GM18511 (cell line): ENCODE data around the gene DNMT1.
"Not testable (repeated sequence)": the region's sequence is repeated elsewhere in the genome, so short reads cannot be mapped to it uniquely, and the experiment has no call there.

ENCODE experiments used
- ATAC-seq: cut with Tn5 transposase; IDR thresholded peaks from one replicate; pipeline ENCODE4 v1.9.1; 2021; ENCODE audit warnings: mild to moderate bottlenecking, moderate library complexity; ENCODE audit not compliant: unreplicated experiment

DNMT1 gene

DNA sequence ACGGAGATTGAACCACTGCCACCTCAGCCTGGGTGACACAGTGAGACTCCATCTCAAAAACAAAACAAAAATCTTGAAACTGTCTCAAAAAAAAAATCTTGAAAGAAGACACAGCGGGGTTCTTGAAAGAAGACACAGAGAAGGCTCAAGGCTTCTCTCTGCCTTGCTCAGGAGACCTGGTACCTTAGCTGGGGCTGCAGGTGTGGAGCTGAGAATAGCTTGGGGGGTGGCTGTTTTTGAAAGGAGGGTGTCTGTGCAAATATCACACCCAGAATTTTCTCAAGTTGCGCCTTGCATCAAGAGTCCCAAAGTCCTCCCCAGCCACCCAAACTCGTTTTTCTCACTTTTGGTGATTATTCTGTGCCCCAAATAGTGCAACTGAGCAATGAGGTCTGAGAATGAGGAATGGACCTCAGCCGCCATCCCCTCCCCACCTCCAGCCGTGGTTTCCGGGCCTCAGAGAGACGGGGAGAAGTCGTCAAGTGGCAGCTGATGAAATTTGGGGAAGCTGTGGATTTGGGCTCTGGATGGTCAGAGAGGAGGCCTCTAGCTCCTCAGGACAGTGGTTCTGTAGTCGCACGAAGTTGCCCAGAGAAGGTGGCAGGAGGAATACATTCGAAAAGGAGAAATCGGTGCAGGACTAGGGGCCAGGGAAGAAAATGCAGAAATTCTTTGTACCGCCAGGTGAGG, 27.6 kb upstream of the DNMT1 start:
- no peak for ATAC-seq

GRCh38 chr19:10220695-10221094, 25.9 kb upstream of the DNMT1 start:
- no peak for ATAC-seq

DNA sequence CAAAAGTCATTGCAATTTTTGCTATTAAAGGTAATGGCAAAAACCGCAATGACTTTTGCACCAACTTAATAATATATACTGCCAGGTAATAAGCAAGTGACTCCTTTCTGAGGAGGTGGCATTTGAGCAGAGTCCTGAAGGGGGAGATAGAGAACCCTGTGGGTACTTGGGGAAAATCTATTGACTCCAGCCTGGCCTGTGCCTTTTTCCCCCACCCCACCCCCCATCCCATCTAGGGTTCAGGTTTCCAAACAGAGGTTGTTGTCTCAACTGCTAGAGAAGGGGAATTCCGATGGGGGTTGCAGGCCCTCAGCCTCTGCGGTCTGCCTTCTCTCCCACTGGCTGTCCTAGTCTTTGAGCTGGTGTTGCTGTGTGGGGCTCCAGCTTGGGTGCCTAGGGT, 24.9 kb upstream of the DNMT1 start:
- ATAC-seq, result peak; percentile 65

DNA sequence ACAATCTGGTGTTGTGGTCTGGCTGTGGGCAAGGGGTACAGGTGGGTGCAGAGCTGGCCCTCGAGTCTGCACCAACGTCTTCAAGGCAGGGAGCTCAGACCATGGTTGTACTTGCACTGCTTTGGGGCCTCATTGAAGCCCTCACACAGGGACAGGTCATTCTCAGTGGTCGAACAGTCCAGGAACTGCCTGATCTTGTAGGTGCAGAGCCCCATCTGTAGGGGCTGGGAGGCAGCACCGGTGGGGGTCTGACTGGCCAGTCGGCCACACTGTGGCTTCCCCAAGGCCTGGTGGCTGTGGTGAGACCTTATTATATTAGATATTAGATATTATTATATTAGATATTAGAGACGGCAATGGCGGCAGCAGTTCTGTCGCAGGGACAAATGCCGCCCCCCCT, 22.3 kb upstream of the DNMT1 start:
- no peak for ATAC-seq

- no peak for ATAC-seq
These were observed 20.0 kb upstream of the DNMT1 start for GRCh38 chr19:10214784-10215183.

DNA sequence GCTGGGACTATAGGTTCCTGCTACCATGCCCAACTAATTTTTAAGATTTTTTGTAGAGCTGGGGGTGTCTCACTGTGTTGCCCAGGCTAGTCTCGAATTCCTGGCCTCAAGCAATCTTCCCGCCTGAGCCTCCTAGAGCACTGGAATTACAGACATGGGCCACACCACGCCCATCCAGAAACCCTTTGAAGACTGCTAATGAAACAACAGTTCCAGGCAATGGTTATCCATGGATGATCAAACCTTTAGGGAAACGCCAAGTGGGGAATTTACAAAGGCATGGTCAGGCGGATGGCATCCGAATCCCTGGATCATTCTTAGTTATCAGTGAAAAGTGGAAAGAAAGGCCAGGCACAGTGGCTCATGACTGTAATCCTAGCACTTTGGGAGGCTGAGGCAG, 16.9 kb upstream of the DNMT1 start:
- no peak for ATAC-seq

DNA sequence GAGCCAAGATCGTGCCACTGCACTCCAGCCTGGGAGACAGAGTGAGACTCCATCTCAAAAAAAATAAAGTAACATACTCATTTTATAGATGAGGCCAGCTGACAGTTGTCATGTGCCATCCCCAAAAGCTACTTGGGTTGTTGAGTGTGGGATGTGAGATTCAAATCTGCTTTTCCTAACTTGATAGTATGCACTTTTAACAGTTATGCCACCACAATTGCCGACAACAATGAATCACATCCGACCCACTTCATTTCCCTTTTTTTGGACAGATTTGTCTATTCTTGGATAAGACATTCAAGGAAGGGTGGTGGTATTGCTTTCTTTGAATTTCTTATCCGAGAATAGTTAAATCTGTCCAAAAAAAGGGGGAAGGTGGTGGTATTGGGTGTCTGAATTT, 16.3 kb upstream of the DNMT1 start:
- no peak for ATAC-seq

DNA sequence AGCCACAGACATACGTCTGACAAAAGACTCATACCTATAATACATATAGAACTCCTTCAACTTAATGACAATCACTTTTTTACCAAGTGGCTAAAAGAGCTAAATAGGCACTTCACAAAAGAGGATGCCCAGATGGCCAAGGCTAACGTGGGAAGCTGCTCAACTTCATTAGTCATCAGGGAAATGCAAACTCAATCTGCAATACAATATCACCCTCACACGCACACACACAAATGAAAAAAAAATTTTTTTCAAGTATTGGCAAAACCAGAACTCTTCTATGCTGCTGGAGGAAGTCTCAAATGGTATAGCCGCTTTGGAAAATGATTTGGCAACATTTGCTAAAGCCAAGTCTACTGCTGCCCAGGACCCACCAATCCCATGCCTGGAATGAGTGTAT, 14.6 kb upstream of the DNMT1 start:
- ATAC-seq, result no peak

DNA sequence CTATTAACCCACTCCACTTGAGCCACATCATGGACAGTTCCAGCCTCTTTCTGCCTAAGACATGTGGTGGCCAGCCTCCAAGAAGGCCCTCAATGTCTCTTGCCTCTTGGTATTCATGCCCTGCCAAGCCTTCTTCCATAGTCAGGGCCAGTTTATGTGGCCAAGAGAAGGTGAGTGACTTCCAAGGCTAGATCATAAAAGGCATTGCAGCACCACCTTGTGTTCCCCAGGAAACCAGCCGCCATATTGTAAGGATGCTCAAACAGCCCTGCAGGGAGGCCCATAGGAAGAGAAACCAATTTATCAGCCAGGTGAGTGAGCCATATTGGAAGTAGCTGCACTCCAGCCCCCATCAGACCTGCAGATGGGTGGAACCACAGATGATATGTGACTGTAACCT, 12.3 kb upstream of the DNMT1 start:
- ATAC-seq, result no peak

DNA sequence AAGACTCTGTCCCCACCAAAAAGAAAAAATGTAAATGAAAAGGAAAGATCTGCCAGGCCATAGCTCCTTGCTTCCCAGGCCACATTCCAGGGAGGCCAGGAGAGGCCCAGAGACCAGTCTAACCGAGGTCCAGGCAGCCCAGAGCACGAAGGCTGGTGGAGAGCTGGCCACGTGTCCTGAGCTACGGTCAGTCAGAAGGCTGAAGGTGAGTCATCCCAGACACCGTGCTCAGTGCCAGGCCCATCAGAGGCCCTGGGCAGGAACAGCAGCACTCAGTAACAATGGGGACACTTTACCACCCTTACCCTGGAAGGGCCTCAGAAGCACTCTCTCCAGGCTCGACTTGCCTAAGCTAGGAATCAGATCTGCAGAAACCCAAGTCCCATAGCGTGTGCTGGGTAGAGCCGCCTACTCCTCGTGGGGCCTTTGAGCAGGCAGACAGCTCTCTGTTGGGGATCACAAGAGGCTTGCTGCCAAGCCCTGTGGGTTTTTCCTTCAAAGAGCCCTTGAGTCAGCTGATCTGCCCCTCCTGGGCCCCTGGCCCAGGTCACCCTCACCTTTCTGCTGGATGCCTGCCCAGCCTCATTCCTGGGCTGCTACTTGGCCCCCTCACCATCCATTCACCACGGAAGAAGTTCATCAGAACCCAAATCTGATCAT, 11.6 kb upstream of the DNMT1 start:
- no peak for ATAC-seq

DNA sequence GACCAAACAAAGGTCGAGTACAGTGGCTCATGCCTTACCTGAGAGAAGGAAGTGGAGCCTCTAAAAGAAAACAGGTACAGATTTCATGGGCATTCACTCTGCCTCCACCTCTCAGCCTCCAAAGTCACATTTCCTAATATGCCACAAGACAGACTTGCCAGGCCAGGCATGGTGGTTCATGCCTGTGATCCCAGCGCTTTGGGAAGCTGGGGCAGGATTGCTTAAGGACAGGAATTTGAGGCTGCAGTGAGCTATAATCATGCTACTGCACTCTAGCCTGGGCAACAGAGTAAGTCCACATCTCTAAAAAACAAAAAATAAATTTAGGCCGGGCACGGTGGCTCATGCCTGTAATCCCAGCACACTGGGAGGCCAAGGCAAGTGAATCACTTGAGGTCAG, 10.9 kb upstream of the DNMT1 start:
- no peak for ATAC-seq

DNA sequence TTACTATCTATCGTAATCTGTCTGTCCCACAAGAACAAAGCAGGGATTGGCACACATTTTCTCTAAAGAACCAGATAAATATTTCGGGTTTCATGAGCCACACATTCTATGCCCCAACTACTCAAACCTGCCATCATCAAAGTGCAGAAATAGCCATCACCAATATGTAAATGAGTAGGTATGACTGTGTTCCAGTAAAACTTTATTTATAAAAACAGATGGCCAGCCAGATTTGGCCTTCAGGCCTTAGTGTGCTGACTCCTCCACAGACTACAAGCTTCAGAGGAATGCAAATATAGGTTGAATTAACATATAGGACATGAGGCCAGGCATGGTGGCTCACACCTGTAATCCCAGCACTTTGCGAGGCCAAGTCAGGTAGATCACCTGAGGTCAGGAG, 8.9 kb upstream of the DNMT1 start:
- ATAC-seq, result no peak

- no peak for ATAC-seq
These were observed 6.4 kb upstream of the DNMT1 start for GRCh38 chr19:10201176-10201575.

- ATAC-seq, result not testable (repeated sequence)
These were observed 5.3 kb upstream of the DNMT1 start for GRCh38 chr19:10200101-10200500.

- ATAC-seq, result not testable (repeated sequence)
These were observed 4.3 kb upstream of the DNMT1 start for GRCh38 chr19:10198889-10199644.

- ATAC-seq, result no peak
These were observed 406 bp upstream of the DNMT1 start for GRCh38 chr19:10195199-10195519.

GRCh38 chr19:10193790-10194499, 808 bp downstream of the DNMT1 start:
- peak; percentile 35 for ATAC-seq

DNA sequence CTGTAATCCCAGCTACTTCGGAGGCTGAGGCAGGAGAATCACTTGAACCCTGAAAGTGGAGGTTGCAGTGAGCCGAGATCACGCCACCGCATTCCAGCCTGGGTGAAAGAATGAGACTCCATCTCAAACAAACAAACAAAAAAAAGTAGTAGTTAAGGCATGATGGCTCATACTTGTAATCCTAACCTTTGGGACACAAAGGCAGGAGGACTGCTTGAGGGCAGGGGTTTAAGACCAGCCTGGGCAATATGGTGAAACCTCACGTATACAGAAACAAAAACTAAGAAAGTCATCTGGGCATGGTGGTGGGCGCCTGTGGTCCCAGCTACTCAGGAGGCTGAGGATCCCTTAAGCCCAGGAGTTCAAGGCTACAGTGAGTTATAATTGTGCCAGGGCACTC, 1.8 kb downstream of the DNMT1 start:
- ATAC-seq, result no peak

GRCh38 chr19:10191347-10191746, 3.4 kb downstream of the DNMT1 start:
- no peak for ATAC-seq

- no peak for ATAC-seq
These were observed 4.7 kb downstream of the DNMT1 start for GRCh38 chr19:10190026-10190425.

GRCh38 chr19:10189616-10190015, 5.1 kb downstream of the DNMT1 start:
- no peak for ATAC-seq

DNA sequence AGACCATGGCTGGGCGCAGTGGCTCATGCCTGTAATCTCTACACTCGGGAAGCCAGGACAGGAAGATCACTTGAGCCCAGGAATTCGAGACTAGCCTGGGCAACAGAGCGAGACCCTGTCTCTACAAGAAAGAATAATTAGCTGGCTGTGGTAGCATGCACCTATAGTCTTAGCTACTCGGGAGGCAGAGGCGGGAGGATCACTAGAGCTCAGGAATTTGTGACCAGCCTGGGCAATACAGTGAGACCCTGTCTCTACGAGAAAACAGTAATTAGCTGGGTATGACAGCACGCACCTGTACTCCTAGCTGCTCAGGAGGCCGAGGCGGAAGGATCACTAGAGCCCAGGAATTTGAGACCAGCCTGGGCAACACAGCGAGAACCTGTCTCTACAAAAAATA, 7.4 kb downstream of the DNMT1 start:
- no peak for ATAC-seq
